H1 (cell line): ENCODE measurements around the gene DUSP23. TPM values are rescaled to one million over a fixed set of nuclear protein-coding genes. Genes with fewer than 3 reads are reported as not detected.

ENCODE experiments used
- ASH2L ChIP-seq: fragments of 200-600, 300-600 bp; sonication (generic); IDR thresholded peaks from one replicate; pipeline ENCODE4 v1.7.1; 2017; ENCODE audit warnings: low read length
- CBX5 ChIP-seq: fragments of 300-800, 300-1000 bp; sonication (generic); IDR thresholded peaks from 2 replicates; pipeline ENCODE4 v1.7.1; 2016; ENCODE audit warnings: antibody characterized with exemption, low read length, low read depth
- CEBPB ChIP-seq: IDR thresholded peaks from 2 replicates; pipeline ENCODE4 v1.6.1; 2012; ENCODE audit warnings: low read depth, low read length
- JUN ChIP-seq: IDR thresholded peaks from 2 replicates; pipeline ENCODE4 v1.6.1; 2011; ENCODE audit warnings: low read depth, mild to moderate bottlenecking, improper control_type of control experiment, low read length
- KDM1A ChIP-seq: fragments of 200-600, 300-600 bp; sonication (generic); IDR thresholded peaks from 2 replicates; pipeline ENCODE4 v1.7.1; 2016; ENCODE audit warnings: mild to moderate bottlenecking, low read length, borderline replicate concordance
- MAFK ChIP-seq: IDR thresholded peaks from 2 replicates; pipeline ENCODE4 v1.6.1; 2012; ENCODE audit warnings: low read depth, mild to moderate bottlenecking, improper control_type of control experiment, low read length
- RBBP5 ChIP-seq: IDR thresholded peaks from 2 replicates; pipeline ENCODE4 v1.7.1; 2012; ENCODE audit warnings: low read depth, mild to moderate bottlenecking, inconsistent platforms, low read length, moderate library complexity, borderline replicate concordance
- SRF ChIP-seq: IDR thresholded peaks from 2 replicates; pipeline ENCODE4 v1.6.1; 2011; ENCODE audit warnings: mild to moderate bottlenecking, low read depth, low read length, moderate library complexity
- polyA plus RNA-seq, 7 experiments: library from polyadenylated mRNA; depleted of rRNA in 3 of 7; stranded (reverse) in 5 of 7; unstranded in 2 of 7; fragments of >200 nt in 5 of 7; fragments of 200-250 nt in 2 of 7; gene quantifications; 1 replicate in 5 of 7; 2 replicates in 1 of 7; 4 replicates in 1 of 7; pipeline versions ENCODE4 v1.2.1 to v1.2.3, GENCODE V29; 2011 to 2013; ENCODE audit warnings: missing spikeins in 2 of 7, mixed read lengths in 2 of 7
- total RNA-seq: library from RNA; stranded (reverse); fragmentation: NEBNext Ultra II Directional; extraction: Animal tissue kit (Norgen Biotek cat#: 25700); gene quantifications from 2 replicates; pipeline ENCODE4 v1.2.1, GENCODE V29; 2021

The DUSP23 gene
- total and polyA plus RNA-seq, 2 of the 8 experiments (the other 6 are each of a cell fraction or from before 2014, with no cell fraction given) = 45.8 to 80.1 TPM

DNA sequence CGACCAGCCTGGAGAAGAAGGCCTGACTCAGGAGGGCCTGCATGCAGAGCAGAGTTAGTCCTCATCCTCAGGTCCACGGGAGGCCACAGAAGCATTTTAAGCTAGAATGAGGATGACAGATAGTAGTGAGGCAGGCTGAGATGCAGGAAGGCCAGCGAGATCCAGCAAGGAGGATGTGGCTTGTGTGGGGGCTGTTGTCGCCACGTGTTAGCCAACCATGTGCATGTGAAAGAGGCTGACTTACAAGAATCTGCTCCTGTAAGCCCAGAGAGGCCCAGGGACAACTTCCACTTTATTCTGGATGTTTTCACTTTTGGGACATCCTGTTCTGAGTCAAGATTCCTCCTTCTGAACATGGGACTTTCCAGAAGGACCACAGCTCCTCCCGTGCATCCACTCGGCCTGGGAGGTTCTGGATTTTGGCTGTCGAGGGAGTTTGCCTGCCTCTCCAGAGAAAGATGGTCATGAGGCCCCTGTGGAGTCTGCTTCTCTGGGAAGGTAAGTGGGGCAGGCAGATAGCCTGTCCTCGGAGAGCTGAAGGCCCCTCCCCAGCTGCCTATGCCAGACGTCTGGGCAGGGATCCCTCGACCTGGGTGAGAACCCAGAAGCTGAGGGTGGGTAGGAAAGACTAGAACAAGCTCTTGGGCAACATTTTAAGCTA is 45.8 kb downstream of the DUSP23 start, which contains the start of gene SLAMF8 (continued):
- TF ChIP-seq MAFK (no peak), CEBPB (no peak), CBX5 (no peak), ASH2L (no peak), JUN (no peak), SRF (no peak), RBBP5 (no peak), KDM1A (no peak)
